ENCODE results near the gene GATA2.

GATA2 gene

GRCh38 chr3:128492671-128493569, at the start of gene GATA2:
Gene GATA2 (minus strand): TSS chr3:128493201. CDS start chr3:128487031, 6,170 bp downstream.
- DNase-seq, result peak; percentile 66

GRCh38 chr3:128541246-128541645, 48.2 kb upstream of the GATA2 start:
- DNase-seq, result no peak

GRCh38 chr3:128539376-128539775, 46.4 kb upstream of the GATA2 start:
- DNase-seq, result no peak

- peak; percentile 57 for DNase-seq
Observed at GRCh38 chr3:128537091-128537703, 44.2 kb upstream of the GATA2 start.

- no peak for DNase-seq
Observed at GRCh38 chr3:128532012-128532983, 39.3 kb upstream of the GATA2 start.

- DNase-seq, result no peak
Observed at GRCh38 chr3:128524374-128525299, 31.6 kb upstream of the GATA2 start.

- DNase-seq, result no peak
Observed at GRCh38 chr3:128523591-128523990, 30.6 kb upstream of the GATA2 start.

GRCh38 chr3:128521715-128522114, 28.7 kb upstream of the GATA2 start:
- DNase-seq, result no peak

- no peak for DNase-seq
Observed at GRCh38 chr3:128518587-128519490, 25.8 kb upstream of the GATA2 start.

GRCh38 chr3:128517648-128518047, 24.6 kb upstream of the GATA2 start:
- DNase-seq, result no peak

GRCh38 chr3:128515967-128516366, 23.0 kb upstream of the GATA2 start:
- no peak for DNase-seq

GRCh38 chr3:128508852-128509251, 15.9 kb upstream of the GATA2 start:
- no peak for DNase-seq

GRCh38 chr3:128506754-128507153, 13.8 kb upstream of the GATA2 start:
- DNase-seq, result no peak

- no peak for DNase-seq
Observed at GRCh38 chr3:128505771-128506170, 12.8 kb upstream of the GATA2 start.

GRCh38 chr3:128504963-128505730, 12.1 kb upstream of the GATA2 start:
- DNase-seq, result no peak

GRCh38 chr3:128504533-128504915, 11.5 kb upstream of the GATA2 start:
- no peak for DNase-seq

GRCh38 chr3:128503751-128504532, 10.9 kb upstream of the GATA2 start:
- no peak for DNase-seq

- no peak for DNase-seq
Observed at GRCh38 chr3:128503164-128503651, 10.2 kb upstream of the GATA2 start.

GRCh38 chr3:128502712-128503111, 9.7 kb upstream of the GATA2 start:
- DNase-seq, result no peak
